Measurements from ENCODE around the gene NLRX1.
A peak's percentile ranks its signal among the peaks of the same experiment; 100 is the strongest.
"Not testable (repeated sequence)": the region's sequence is repeated elsewhere in the genome, so short reads cannot be mapped to it uniquely, and the experiment has no call there.

NLRX1 gene

DNA sequence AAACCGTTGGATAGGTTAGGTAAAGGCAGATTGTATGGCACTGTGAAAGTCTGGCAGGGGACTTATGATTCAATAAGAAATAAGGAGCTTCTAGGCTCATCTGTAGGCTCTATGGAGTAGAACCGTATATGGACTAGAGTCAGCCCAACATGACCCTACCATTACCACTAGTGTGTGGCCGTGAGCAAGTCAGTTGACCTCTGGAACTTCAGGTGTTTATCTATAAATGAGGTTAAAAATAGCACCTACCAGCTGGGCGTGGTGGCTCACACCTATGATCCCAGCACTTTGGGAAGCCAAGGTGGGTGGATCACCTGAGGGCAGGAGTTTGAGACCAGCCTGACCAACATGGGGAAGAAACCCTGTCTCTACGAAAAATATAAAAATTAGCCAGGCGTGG, 42.7 kb upstream of the NLRX1 start:
- H3K4me3 ChIP-seq (ENCODE audit: low read depth, low read length), result no peak overlapping the region
- TF ChIP-seq, protein P1, sequence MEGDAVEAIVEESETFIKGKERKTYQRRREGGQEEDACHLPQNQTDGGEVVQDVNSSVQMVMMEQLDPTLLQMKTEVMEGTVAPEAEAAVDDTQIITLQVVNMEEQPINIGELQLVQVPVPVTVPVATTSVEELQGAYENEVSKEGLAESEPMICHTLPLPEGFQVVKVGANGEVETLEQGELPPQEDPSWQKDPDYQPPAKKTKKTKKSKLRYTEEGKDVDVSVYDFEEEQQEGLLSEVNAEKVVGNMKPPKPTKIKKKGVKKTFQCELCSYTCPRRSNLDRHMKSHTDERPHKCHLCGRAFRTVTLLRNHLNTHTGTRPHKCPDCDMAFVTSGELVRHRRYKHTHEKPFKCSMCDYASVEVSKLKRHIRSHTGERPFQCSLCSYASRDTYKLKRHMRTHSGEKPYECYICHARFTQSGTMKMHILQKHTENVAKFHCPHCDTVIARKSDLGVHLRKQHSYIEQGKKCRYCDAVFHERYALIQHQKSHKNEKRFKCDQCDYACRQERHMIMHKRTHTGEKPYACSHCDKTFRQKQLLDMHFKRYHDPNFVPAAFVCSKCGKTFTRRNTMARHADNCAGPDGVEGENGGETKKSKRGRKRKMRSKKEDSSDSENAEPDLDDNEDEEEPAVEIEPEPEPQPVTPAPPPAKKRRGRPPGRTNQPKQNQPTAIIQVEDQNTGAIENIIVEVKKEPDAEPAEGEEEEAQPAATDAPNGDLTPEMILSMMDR (IDR thresholded peaks at IDR 0.05; ENCODE audit: insufficient read depth, low read depth, low read length, missing control alignments), result no peak
- DNase-seq (ENCODE audit: low read depth), result no peak

DNA sequence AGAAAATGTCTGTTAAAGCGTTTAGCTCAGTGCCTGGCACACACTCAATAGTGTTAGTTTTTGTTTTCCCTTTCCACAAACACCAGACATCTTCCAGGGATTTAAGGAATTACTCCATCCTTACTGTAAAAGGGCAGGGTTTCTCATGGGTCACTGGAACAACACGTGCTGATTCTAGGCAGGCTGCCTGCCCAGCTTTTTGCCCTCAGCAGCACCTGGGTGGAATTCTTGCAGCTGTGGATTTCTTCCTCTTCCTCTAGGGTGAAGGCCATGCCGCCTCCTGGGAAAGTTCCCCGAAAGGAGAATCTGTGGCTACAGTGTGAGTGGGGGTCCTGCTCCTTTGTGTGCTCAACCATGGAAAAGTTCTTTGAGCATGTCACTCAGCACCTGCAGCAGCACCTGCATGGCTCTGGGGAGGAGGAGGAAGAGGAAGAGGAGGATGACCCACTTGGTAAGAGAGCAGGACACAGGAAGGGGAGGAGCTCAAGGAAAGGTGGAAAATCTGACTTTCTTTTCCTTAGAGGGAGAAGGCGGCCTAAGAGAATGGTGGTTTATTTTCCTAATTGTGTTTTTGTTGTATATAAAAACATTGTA, 41.8 kb upstream of the NLRX1 start:
- H3K4me3 ChIP-seq (ENCODE audit: low read depth, low read length), result no peak overlapping the region
- TF ChIP-seq, protein P1 (IDR thresholded peaks at IDR 0.05; ENCODE audit: insufficient read depth, low read depth, low read length, missing control alignments), result no peak
- DNase-seq (ENCODE audit: low read depth), result no peak

DNA sequence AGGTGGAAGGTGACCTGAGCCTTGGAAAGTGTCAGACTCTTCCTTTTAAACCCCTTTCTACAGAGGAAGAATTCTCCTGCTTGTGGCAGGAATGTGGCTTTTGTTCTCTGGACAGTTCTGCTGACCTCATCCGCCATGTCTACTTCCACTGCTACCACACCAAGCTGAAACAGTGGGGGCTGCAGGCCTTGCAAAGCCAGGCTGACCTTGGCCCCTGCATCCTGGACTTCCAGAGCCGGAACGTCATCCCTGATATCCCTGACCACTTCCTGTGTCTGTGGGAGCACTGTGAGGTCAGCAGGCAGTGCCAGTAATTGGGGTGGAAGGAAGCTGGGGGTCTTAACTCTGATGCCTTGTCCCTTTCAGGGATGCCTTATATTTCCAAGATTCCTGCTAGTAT, 37.9 kb upstream of the NLRX1 start:
- no peak overlapping the region for H3K4me3 ChIP-seq (ENCODE audit: low read depth, low read length)
- no peak for DNase-seq (ENCODE audit: low read depth)
- TF ChIP-seq, protein P1 (IDR thresholded peaks at IDR 0.05; ENCODE audit: insufficient read depth, low read depth, low read length, missing control alignments), result no peak

DNA sequence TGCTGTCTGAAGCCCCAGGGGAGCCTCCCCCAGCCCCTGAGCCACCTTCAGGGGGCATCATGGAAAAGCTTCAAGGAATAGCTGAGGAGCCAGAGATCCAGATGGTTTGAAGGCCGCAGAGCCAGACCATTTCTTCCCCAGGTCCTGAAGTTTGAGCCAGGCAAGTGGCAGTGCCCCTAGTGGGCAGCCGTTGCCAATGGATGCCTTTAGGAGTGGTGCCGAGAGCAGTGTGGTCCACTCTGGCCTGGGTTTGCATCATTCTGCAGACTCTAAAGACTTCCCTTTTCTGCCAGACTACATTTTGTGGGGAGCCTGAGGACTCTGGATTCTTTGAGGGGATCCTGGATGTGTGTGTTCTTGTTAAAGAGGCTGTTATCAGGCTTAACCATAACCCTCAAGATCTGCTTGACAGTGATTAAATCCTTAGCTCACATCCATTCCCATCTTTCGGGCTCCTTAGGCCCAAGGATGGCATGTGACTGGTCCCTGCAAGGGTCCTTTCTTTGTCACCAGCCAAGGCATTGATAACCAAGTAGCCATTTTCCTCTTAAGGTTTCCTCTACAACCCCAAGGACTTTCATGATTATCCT, 34.0 kb upstream of the NLRX1 start:
- no peak for DNase-seq (ENCODE audit: low read depth)
- TF ChIP-seq, protein P1 (IDR thresholded peaks at IDR 0.05; ENCODE audit: insufficient read depth, low read depth, low read length, missing control alignments), result peak; percentile 54

DNA sequence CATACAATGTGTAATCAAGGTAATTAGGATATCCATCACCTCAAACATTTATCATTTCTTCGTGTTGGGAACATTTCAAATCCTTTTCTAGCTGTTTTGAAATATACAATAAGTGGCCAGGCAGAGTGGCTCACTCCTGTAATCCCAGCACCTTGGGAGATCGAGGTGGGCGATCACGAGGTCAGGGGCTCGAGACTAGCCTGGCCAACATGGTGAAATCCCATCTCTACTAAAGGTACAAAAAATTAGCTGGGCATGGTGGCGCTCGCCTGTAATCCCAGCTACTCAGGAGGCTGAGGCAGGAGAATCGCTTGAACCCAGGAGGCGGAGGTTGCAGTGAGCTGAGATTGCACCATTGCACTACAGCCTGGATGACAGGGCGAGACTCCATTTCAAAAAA, 29.2 kb upstream of the NLRX1 start:
- H3K4me3 ChIP-seq (ENCODE audit: low read depth, low read length); DNase-seq (ENCODE audit: low read depth): not testable (repeated sequence)

More for the DNA sequence above, 34.0 kb upstream of the NLRX1 start:
- H3K4me3 ChIP-seq (ENCODE audit: low read depth, low read length), result no peak overlapping the region

DNA sequence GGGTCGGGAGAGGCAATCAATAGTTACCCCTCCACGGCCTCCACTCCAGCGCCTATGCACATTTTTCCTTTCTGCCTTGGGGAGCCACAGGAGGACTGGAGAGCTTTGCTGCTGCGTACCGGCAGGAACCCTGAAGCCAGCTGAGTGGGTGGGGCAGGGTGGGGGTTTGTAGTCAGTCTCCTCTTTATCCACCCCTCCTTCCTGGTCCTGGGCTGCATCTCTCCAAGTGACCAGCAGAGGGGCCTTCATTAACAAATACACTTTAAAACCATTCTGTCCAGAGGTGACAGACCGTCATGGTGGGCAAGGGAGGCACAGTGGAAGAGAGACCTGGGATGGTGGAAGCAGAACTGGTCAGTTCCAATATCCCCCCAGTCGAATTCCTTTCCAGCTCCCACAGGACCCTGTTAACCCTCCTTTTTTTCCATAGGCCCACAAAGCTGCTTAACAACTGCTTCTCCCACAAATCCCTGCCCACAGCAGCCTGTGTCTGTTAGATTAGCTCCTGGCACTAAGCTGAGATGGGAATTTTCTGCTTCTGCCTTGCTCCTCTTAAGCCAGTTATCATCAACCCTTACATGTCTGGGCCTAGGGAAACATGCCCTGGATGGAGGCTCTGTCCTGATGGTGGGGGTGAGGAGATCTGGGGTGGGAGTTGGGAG, 23.6 kb upstream of the NLRX1 start:
- TF ChIP-seq, protein P1 (IDR thresholded peaks at IDR 0.05; ENCODE audit: insufficient read depth, low read depth, low read length, missing control alignments), result peak; percentile 61
- H3K4me3 ChIP-seq (ENCODE audit: low read depth, low read length), result no peak overlapping the region
- peak; percentile 77 for DNase-seq (ENCODE audit: low read depth)

DNA sequence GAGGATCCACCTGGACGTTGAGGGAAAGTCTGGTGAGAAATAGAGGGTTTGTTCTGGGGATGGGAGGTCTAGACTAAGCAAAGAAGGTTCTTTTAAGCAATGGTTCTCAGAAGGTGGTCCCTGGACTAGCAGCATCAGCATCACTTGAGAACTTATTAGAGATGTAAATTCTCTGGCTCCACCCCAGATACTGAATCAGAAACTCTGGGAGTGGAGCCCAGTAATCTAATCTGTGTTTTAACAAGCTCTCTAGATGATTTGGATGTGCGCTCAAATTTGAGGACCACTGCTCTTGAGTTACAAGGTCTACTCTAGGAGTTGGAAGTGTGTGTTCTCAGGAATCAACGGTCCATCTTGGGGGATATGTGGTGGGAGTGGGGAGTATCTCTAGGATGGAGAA, 23.0 kb upstream of the NLRX1 start:
- no peak overlapping the region for H3K4me3 ChIP-seq (ENCODE audit: low read depth, low read length)
- TF ChIP-seq, protein P1 (IDR thresholded peaks at IDR 0.05; ENCODE audit: insufficient read depth, low read depth, low read length, missing control alignments), result no peak
- DNase-seq (ENCODE audit: low read depth), result no peak

All from GM12865 (cell line).